WTC11 (cell line): ENCODE measurements around the gene AZIN2. TPM values are rescaled to one million over a fixed set of nuclear protein-coding genes. Genes with fewer than 3 reads are reported as not detected.
"Not testable (repeated sequence)": the region's sequence is repeated elsewhere in the genome, so short reads cannot be mapped to it uniquely, and the experiment has no call there.

Experiments used
- ATAC-seq: fragments of 200-7000 bp; cut with Tn5 transposase; 2 replicates; pipeline ENCODE4 v1.10.0; 2021; ENCODE audit warnings: mild to moderate bottlenecking, moderate library complexity
- CTCF ChIA-PET: fragments of 300-600 bp; sonication (Branson Sonifier 250); formaldehyde crosslinking; loops from one replicate; lab custom pipeline; 2021; ENCODE audit warnings: antibody characterized with exemption; lab: Charles Lee
- POLR2A ChIA-PET: fragments of 350-600 bp; sonication (Branson Sonifier 250); formaldehyde crosslinking; loops from one replicate; lab custom pipeline; 2021; ENCODE audit warnings: antibody characterized with exemption; lab: Charles Lee
- DNase-seq: peaks from one replicate; pipeline ENCODE4 v3.0.0; 2021; ENCODE audit warnings: low spot score
- H3K27ac Mint-ChIP-seq: 2 replicates; pipeline ENCODE4 v1.8.0; 2021; ENCODE audit warnings: mixed read lengths
- H3K27me3 Mint-ChIP-seq: 2 replicates; pipeline ENCODE4 v1.8.0; 2021; ENCODE audit warnings: low read depth, mild to moderate bottlenecking, moderate library complexity, mixed read lengths
- H3K36me3 Mint-ChIP-seq: 2 replicates; pipeline ENCODE4 v1.8.0; 2021; ENCODE audit warnings: mixed read lengths
- H3K4me1 Mint-ChIP-seq: 2 replicates; pipeline ENCODE4 v1.8.0; 2022; ENCODE audit warnings: mixed read lengths
- H3K4me3 Mint-ChIP-seq: 2 replicates; pipeline ENCODE4 v1.8.0; 2021; ENCODE audit warnings: mild to moderate bottlenecking, moderate library complexity, mixed read lengths
- H3K9me3 Mint-ChIP-seq: 2 replicates; pipeline ENCODE4 v1.8.0; 2021; ENCODE audit warnings: mixed read lengths
- ERG ChIP-seq: fragments of 250-450 bp; sonication (Bioruptor Pico); IDR thresholded peaks from 2 replicates; pipeline ENCODE4 v1.8.0; 2021; ENCODE audit warnings: mild to moderate bottlenecking
- JUN ChIP-seq: sonication (generic); formaldehyde crosslinking; IDR thresholded peaks from 2 replicates; pipeline ENCODE4 v1.8.0; 2023; ENCODE audit warnings: mild to moderate bottlenecking, missing genetic modification reagents
- NFATC4 ChIP-seq: fragments of 250-450 bp; sonication (Bioruptor Pico); IDR thresholded peaks from 2 replicates; pipeline ENCODE4 v1.9.0; 2021; ENCODE audit warnings: mild to moderate bottlenecking
- NR1H2 ChIP-seq: sonication (generic); formaldehyde crosslinking; IDR thresholded peaks from 2 replicates; pipeline ENCODE4 v1.9.0; 2021; ENCODE audit warnings: mild to moderate bottlenecking, moderate library complexity, missing genetic modification reagents
- PRRX2 ChIP-seq: fragments of 250-450 bp; sonication (Bioruptor Pico); IDR thresholded peaks from 2 replicates; pipeline ENCODE4 v1.8.0; 2021; ENCODE audit warnings: mild to moderate bottlenecking
- SMAD4 ChIP-seq: sonication (generic); formaldehyde crosslinking; IDR thresholded peaks from 2 replicates; pipeline ENCODE4 v1.8.0; 2022; ENCODE audit warnings: mild to moderate bottlenecking, missing genetic modification reagents
- ZNF263 ChIP-seq: sonication (generic); formaldehyde crosslinking; IDR thresholded peaks from 2 replicates; pipeline ENCODE4 v1.8.1; 2022; ENCODE audit warnings: low read depth, mild to moderate bottlenecking, moderate library complexity, missing genetic modification reagents
- total RNA-seq: library from RNA; stranded (reverse); gene quantifications from 3 replicates; pipeline ENCODE4 v1.2.3, GENCODE V29; 2021
- TF ChIP-seq, protein P1 (sequence below): sonication (generic); formaldehyde crosslinking; IDR thresholded peaks from 2 replicates; pipeline ENCODE4 v1.8.0; 2023; ENCODE audit warnings: missing genetic modification reagents, mild to moderate bottlenecking, borderline replicate concordance
- TF ChIP-seq, protein P2 (sequence below): sonication (generic); formaldehyde crosslinking; IDR thresholded peaks from 2 replicates; pipeline ENCODE4 v1.8.1; 2022; ENCODE audit warnings: mild to moderate bottlenecking, moderate library complexity, missing genetic modification reagents
- TF ChIP-seq, protein P3 (sequence below): fragments of 250-450 bp; sonication (Bioruptor Pico); IDR thresholded peaks from 2 replicates; pipeline ENCODE4 v2.1.2; 2022; ENCODE audit warnings: mild to moderate bottlenecking, moderate library complexity

AZIN2 gene
- total RNA-seq, 1 experiment from 2014 or later, result 1.7 TPM

- POLR2A ChIA-PET, result no interaction called here
- H3K27ac Mint-ChIP-seq, result no peak overlapping the region
- CTCF ChIA-PET, result interaction anchor here (0.7 to 1.9 kb wide), 6 partner anchors 13 to 207 kb away, joined by 3 to 8 read pairs (median 4); no protein-coding TSS in a partner anchor
- peaks cover 29% of the 10 kb centered on the region for H3K27me3 Mint-ChIP-seq
- TF ChIP-seq, protein P1, sequence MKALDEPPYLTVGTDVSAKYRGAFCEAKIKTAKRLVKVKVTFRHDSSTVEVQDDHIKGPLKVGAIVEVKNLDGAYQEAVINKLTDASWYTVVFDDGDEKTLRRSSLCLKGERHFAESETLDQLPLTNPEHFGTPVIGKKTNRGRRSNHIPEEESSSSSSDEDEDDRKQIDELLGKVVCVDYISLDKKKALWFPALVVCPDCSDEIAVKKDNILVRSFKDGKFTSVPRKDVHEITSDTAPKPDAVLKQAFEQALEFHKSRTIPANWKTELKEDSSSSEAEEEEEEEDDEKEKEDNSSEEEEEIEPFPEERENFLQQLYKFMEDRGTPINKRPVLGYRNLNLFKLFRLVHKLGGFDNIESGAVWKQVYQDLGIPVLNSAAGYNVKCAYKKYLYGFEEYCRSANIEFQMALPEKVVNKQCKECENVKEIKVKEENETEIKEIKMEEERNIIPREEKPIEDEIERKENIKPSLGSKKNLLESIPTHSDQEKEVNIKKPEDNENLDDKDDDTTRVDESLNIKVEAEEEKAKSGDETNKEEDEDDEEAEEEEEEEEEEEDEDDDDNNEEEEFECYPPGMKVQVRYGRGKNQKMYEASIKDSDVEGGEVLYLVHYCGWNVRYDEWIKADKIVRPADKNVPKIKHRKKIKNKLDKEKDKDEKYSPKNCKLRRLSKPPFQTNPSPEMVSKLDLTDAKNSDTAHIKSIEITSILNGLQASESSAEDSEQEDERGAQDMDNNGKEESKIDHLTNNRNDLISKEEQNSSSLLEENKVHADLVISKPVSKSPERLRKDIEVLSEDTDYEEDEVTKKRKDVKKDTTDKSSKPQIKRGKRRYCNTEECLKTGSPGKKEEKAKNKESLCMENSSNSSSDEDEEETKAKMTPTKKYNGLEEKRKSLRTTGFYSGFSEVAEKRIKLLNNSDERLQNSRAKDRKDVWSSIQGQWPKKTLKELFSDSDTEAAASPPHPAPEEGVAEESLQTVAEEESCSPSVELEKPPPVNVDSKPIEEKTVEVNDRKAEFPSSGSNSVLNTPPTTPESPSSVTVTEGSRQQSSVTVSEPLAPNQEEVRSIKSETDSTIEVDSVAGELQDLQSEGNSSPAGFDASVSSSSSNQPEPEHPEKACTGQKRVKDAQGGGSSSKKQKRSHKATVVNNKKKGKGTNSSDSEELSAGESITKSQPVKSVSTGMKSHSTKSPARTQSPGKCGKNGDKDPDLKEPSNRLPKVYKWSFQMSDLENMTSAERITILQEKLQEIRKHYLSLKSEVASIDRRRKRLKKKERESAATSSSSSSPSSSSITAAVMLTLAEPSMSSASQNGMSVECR (CRISPR knock-in tag), result no peak
- TF ChIP-seq ZNF263 (CRISPR knock-in tag), result no peak
- no peak for TF ChIP-seq JUN (CRISPR knock-in tag)
- TF ChIP-seq, protein P2, sequence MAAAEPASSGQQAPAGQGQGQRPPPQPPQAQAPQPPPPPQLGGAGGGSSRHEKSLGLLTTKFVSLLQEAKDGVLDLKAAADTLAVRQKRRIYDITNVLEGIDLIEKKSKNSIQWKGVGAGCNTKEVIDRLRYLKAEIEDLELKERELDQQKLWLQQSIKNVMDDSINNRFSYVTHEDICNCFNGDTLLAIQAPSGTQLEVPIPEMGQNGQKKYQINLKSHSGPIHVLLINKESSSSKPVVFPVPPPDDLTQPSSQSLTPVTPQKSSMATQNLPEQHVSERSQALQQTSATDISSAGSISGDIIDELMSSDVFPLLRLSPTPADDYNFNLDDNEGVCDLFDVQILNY, result no peak
- no peak for TF ChIP-seq PRRX2 (CRISPR knock-in tag)
- no peaks in the 10 kb centered on the region for H3K36me3 Mint-ChIP-seq
- DNase-seq (peak; percentile 30), ATAC-seq (peak; percentile 83)
- H3K9me3 Mint-ChIP-seq, result no peaks in the 10 kb centered on the region
- H3K4me3 Mint-ChIP-seq, result no peak overlapping the region
- peaks cover 11% of the 10 kb centered on the region for H3K4me1 Mint-ChIP-seq
Observed at GRCh38 chr1:33099290-33100118, 18.6 kb downstream of the AZIN2 start.

DNA sequence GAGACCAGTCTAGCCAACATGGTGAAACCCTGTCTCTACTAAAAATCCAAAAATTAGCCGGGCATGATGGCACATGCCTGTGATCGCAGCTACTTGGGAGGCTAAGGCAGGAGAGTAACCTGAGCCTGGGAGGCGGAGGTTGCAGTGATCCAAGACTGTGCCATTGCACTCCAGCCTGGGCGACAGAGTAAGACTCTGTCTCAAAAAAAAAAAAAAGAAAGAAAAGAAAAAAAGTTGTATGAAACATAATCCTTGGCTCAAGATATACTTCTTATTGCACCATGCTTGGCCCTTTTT is 19.1 kb downstream of the AZIN2 start:
- DNase-seq, H3K27ac Mint-ChIP-seq, H3K4me3 Mint-ChIP-seq, H3K9me3 Mint-ChIP-seq, POLR2A ChIA-PET, H3K36me3 Mint-ChIP-seq, ATAC-seq: not testable (repeated sequence)
- Mint-ChIP-seq H3K27me3 (peaks cover 29% of the 10 kb centered on the region), H3K4me1 (peaks cover 11% of the 10 kb centered on the region)
- CTCF ChIA-PET, result interaction anchor here (1.9 kb wide), 1 partner anchor 27 kb away, joined by 8 read pairs; no protein-coding TSS in a partner anchor

- no peak for DNase-seq
- Mint-ChIP-seq H3K27me3 (peaks cover 50% of the 10 kb centered on the region), H3K27ac (no peak overlapping the region), H3K9me3 (peaks cover 4% of the 10 kb centered on the region; the same call in 1 of the 2 replicates)
- POLR2A ChIA-PET, result no interaction called here
- TF ChIP-seq JUN (CRISPR knock-in tag), result no peak
- TF ChIP-seq ERG (CRISPR knock-in tag), result no peak
- TF ChIP-seq, all 79 proteins: peak for 0
- CTCF ChIA-PET, result no interaction called here
- no peak overlapping the region for H3K4me3 Mint-ChIP-seq
- ATAC-seq, result no peak
- H3K4me1 Mint-ChIP-seq, result no peaks in the 10 kb centered on the region
- no peaks in the 10 kb centered on the region for H3K36me3 Mint-ChIP-seq
Observed at GRCh38 chr1:33110477-33110876, 29.5 kb downstream of the AZIN2 start.

- H3K27me3 Mint-ChIP-seq, result peaks cover 43% of the 10 kb centered on the region
- POLR2A ChIA-PET, result no interaction called here
- CTCF ChIA-PET, result no interaction called here
- H3K4me3 Mint-ChIP-seq, result no peak overlapping the region
- TF ChIP-seq NR1H2 (CRISPR knock-in tag) (no peak), NFATC4 (CRISPR knock-in tag) (no peak), SMAD4 (CRISPR knock-in tag) (no peak)
- TF ChIP-seq, protein P3, sequence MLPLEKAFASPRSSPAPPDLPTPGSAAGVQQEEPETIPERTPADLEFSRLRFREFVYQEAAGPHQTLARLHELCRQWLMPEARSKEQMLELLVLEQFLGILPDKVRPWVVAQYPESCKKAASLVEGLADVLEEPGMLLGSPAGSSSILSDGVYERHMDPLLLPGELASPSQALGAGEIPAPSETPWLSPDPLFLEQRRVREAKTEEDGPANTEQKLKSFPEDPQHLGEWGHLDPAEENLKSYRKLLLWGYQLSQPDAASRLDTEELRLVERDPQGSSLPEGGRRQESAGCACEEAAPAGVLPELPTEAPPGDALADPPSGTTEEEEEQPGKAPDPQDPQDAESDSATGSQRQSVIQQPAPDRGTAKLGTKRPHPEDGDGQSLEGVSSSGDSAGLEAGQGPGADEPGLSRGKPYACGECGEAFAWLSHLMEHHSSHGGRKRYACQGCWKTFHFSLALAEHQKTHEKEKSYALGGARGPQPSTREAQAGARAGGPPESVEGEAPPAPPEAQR (CRISPR knock-in tag), result no peak
- H3K9me3 Mint-ChIP-seq, result peaks cover 4% of the 10 kb centered on the region; the same call in 1 of the 2 replicates
- peak; percentile 51; the same call in 1 of the 2 replicates for ATAC-seq
- H3K27ac Mint-ChIP-seq, result no peak overlapping the region
- no peaks in the 10 kb centered on the region for H3K4me1 Mint-ChIP-seq
- DNase-seq, result no peak
- no peaks in the 10 kb centered on the region for H3K36me3 Mint-ChIP-seq
Observed at GRCh38 chr1:33111965-33112364, 31.0 kb downstream of the AZIN2 start.
